NCI-H2196 treated with DMSO at 0.1 percent for 48 hours (cell line): ENCODE measurements around the gene HSPA1A.

ENCODE experiments used
- DNase-seq: peaks from one replicate; lab custom pipeline; 2025; ENCODE audit not compliant: unreplicated experiment; lab: John Stamatoyannopoulos, UW

The HSPA1A gene

GRCh38 chr6:31815025-31815838 lies at the start of gene HSPA1A, which contains the start of gene HSPA1L:
TSS of gene HSPA1A (plus strand) at chr6:31815543. CDS start at chr6:31815757, 214 bp downstream.
TSS of gene HSPA1L (minus strand) at chr6:31815283. CDS start at chr6:31811972, 3,311 bp downstream.
- DNase-seq = peak; percentile 94

GRCh38 chr6:31765559-31765909 lies 49.8 kb upstream of the HSPA1A start:
- no peak for DNase-seq

- no peak for DNase-seq
Measured at GRCh38 chr6:31765910-31766794, 49.2 kb upstream of the HSPA1A start.

GRCh38 chr6:31767096-31767645 lies 48.2 kb upstream of the HSPA1A start:
- DNase-seq = no peak

- DNase-seq = no peak
Measured at GRCh38 chr6:31768363-31769257, 46.7 kb upstream of the HSPA1A start.

GRCh38 chr6:31769684-31770371 lies 45.5 kb upstream of the HSPA1A start:
- DNase-seq = peak; percentile 47

- DNase-seq = no peak
Measured at GRCh38 chr6:31770860-31771259, 44.5 kb upstream of the HSPA1A start.

- DNase-seq = no peak
Measured at GRCh38 chr6:31771992-31772358, 43.4 kb upstream of the HSPA1A start.

- DNase-seq = no peak
Measured at GRCh38 chr6:31775184-31775583, 40.2 kb upstream of the HSPA1A start.

- DNase-seq = no peak
Measured at GRCh38 chr6:31775633-31776484, 39.5 kb upstream of the HSPA1A start.

GRCh38 chr6:31776485-31776988 lies 38.8 kb upstream of the HSPA1A start:
- no peak for DNase-seq

- peak; percentile 70 for DNase-seq
Measured at GRCh38 chr6:31776989-31777666, 38.2 kb upstream of the HSPA1A start, which contains the start of gene VWA7. TSS of gene VWA7 (minus strand) at chr6:31777328. CDS start at chr6:31776779, 549 bp downstream.

GRCh38 chr6:31777667-31778050 lies 37.7 kb upstream of the HSPA1A start:
- no peak for DNase-seq

GRCh38 chr6:31778193-31778592 lies 37.1 kb upstream of the HSPA1A start:
- DNase-seq = no peak

- no peak for DNase-seq
Measured at GRCh38 chr6:31778999-31779885, 36.1 kb upstream of the HSPA1A start.

GRCh38 chr6:31779908-31780307 lies 35.4 kb upstream of the HSPA1A start:
- DNase-seq = no peak

- no peak for DNase-seq
Measured at GRCh38 chr6:31780507-31781243, 34.7 kb upstream of the HSPA1A start.
